Astrocyte (in vitro differentiated cells and primary cell): ENCODE results near the gene HLTF.

ENCODE experiments used
- CTCF ChIP-seq: IDR thresholded peaks from 2 replicates; pipeline ENCODE4 v1.5.1; 2011; ENCODE audit warnings: low read depth, mild to moderate bottlenecking, inconsistent platforms, low read length, moderate library complexity; ENCODE audit not compliant: insufficient read depth
- EZH2 ChIP-seq: IDR thresholded peaks from 2 replicates; pipeline ENCODE4 v1.6.1; 2012; ENCODE audit warnings: mild to moderate bottlenecking, low read length, inconsistent platforms; ENCODE audit not compliant: insufficient read depth

- no peak for TF ChIP-seq CTCF
- no peak for TF ChIP-seq EZH2
Observed at GRCh38 chr3:149118724-149119123, 32.4 kb upstream of the HLTF start.
